ENCODE results near the gene PLLP.

Gene PLLP

DNA sequence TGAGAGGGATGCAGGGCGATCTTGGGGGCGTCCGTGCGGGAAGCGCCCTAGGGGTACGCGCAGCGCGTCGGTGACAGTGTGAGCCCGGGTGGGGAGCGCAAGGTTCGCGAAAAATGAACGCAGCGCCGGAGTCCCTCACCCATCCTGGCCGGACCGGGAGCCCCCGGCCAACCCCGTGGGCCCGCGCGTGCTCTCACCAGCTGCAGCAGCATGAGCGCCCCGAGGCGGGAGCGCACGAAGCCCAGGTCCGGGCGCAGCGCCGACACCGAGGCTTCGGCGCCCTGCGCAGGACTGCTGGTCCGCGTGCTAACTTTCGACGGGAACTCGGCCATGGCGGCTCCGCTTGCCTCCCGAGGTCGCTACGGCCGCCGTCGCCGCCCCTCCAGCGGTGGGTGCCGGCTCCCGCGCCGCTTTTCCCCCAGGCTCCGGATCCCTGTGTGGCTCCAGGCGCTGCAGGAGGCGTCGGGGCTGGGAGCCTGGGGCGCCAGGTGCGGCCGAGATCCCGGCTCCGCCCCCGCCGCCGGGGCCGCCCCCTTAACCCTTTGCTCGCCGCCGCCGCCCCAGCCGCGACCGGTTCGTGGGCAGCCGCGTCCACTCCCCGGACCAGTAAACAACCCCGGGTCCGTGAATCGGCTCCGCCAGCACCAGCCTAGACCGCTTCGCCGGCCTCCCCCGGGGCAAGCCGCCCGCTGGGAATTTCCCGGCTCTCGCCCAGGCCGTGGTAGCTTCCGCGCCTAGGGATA is at the start of gene PLLP:
TSS of gene PLLP (minus strand) at position 464 of the 743 bp plus-strand sequence. CDS start at position 332, 132 bp downstream.
- DNase-seq (ENCODE audit: low spot score) = peak; percentile 71

DNA sequence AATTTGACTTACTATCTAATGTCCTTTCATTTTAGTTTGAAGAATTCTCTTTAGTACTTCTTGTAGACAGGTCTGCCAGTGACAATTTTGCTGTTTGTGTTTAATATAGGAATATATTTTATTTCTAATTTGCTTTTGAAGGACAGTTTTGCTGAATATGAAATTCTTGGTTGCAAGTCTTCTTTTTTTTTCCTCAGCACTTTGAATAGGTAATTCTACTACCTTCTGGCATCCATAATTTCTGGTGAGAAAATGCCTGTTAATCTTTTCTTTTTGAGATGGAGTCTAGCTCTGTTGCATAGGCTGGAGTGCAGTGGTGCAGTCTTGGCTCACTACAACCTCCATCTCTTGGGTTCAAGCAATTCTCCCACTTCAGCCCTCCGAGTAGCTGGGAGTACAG is 48.9 kb upstream of the PLLP start:
- DNase-seq (ENCODE audit: low spot score) = no peak

GRCh38 chr16:57331355-57331754 is 46.9 kb upstream of the PLLP start:
- no peak for DNase-seq (ENCODE audit: low spot score)

DNA sequence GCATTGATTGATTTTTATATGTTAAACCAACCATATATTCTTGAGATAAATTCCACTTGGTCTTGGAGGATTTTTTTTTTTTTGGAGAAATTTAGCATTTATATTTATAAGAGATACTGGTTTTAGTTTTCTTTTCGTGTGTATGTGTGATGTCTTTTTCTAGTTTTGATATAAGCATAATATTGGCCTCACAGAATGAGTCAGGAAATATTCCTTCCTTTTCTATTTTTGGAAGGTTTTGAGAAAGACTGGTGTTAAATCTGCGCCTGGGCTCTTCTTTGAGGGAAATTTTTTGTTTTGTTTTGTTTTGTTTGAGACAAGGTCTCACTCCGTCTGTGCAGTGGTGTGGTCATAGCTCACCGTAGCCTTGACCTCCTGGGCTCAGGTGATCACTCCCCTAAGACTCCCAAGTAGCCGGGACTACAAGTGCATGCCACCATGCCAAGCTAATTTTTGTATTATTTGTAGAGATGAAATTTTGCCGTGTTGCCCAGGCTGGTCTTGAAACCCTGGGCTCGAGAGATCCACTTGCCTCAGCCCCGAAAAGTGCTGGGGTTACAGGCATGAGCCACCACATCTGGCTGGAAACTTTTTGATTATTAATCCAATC is 45.4 kb upstream of the PLLP start:
- no peak for DNase-seq (ENCODE audit: low spot score)

GRCh38 chr16:57325458-57325857 is 41.0 kb upstream of the PLLP start:
- no peak for DNase-seq (ENCODE audit: low spot score)

DNA sequence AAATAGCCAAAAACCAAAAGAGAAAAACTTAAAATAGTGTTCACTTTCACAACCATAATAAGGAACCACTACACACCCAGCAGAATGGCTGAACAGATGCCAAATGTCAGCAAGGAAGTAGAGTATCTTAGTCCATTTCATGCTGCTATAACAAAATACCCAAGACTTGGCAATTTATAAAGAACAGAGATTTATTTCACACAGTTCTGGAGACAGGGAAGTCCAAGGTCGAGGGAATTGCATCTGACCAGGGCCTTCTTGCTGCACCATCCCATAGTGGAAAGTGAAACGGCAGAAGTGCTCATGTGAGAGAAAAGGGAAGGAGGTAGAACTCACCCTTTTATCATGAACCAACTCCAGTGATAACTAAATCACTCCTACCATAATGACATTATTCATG is 40.3 kb upstream of the PLLP start:
- DNase-seq (ENCODE audit: low spot score) = no peak

- no peak for DNase-seq (ENCODE audit: low spot score)
Observed at GRCh38 chr16:57319646-57320045, 35.2 kb upstream of the PLLP start.

- peak; percentile 17 for DNase-seq (ENCODE audit: low spot score)
Observed at GRCh38 chr16:57318240-57318970, 33.9 kb upstream of the PLLP start.

DNA sequence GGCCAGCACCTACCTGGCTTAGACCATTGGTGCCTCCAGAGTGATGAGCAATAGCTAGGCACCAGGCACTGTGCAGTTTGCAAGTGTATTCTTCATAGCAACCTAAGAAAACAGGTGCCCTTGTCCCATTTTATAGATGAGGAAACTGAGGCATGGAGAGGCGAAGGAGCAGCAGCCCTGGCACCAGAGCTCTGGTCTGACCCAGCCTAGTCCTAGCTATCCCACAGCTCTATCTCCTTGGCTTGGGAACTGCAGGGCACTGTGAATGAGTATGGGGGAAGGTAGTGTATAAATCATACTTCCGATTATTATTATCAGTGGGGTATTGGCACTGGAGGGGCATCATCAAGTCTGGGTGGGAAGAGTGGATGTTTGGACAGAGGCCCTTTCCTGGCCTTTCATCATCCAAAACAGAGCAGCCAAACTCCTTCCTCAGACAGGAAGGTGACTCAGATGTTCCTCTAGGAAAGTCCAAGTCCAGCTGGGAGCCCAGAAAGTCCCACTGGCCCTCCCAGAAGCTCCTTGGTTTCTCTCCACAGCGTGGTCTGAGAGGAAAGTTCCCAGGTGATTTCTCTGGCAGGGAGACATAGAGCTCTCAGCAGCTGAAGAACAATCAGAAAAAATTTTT is 32.0 kb upstream of the PLLP start:
- peak; percentile 92 for DNase-seq (ENCODE audit: low spot score)

- DNase-seq (ENCODE audit: low spot score) = no peak
Observed at GRCh38 chr16:57315416-57315815, 30.9 kb upstream of the PLLP start.

GRCh38 chr16:57314161-57314785 is 29.8 kb upstream of the PLLP start:
- DNase-seq (ENCODE audit: low spot score) = no peak

DNA sequence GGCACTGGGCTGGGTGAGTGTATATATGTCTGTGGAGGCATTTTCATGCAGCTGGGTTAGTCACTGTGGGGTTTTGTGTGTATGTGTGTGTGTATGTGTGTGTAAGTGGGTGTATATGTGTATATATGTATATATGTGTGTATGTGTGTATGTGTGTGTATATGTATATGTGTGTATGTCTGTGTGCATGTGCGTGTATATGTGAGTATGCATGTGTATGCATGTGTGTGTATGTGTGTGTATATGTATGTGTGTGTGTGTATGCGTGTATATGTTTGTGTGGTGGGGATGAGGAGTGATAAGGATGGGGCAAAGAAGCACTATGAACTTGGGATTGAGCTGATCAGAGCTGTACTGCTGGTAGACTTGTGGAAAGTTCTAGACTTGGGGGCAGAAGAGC is 29.0 kb upstream of the PLLP start:
- no peak for DNase-seq (ENCODE audit: low spot score)

DNA sequence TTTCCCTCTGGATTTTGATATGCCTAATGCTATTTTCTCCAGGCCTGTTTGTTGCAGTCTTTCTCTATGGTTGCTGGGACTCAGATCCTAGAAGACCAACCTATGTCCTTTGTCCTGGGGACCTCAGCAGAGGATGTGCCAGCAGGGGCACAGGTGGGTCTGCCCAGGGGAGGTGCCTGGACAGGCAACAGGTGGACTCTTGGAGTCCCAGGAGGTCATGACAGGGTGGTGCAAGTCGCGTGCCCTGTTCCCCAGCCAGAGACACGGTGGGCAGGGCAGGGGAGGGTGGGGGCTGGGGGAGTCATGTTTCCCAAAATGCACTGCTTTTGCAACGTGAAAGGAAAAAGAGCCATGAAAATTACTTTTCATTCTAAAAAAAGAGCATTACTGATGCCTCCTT is 26.3 kb upstream of the PLLP start:
- no peak for DNase-seq (ENCODE audit: low spot score)

DNA sequence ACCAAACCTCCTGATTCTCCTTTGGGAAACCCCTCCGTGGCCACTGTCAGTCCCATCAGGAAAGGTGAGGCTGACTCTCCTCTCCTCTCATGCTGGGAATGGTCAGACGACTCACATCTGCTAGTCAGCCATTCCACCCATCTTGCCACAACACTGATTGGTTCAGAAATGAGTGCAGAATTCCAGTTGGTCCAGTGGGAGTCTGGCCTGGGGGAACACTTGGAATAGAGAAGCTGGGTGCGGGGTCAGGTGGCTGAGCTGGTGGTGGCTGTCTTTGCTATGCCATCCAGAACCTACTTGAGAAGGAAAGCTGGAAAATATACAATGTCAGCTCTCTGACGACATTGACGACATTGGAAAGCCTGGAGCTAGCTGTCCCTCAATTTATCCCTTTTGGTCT is 23.6 kb upstream of the PLLP start:
- DNase-seq (ENCODE audit: low spot score) = no peak

DNA sequence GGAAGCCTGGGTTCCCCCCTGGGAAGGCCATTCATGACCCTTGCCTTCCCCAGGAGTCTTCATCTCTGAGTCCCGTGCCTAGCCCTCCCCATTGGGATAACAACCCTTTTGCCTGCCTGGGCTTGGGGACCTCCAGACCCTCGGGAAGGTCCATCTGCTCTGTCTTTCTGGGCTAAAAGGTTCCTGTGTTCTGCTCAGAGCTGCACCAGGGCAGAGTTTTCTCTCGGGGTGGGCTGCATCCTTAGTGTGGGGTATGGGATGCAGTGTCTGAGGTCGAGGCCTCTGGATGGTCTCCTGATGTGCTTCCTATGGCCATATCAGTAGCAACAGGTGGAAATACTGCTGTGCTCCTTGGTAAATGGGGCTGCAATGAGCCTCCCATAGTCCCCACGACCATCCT is 22.9 kb upstream of the PLLP start:
- DNase-seq (ENCODE audit: low spot score) = no peak

GRCh38 chr16:57306676-57307341 is 22.3 kb upstream of the PLLP start:
- no peak for DNase-seq (ENCODE audit: low spot score)

DNA sequence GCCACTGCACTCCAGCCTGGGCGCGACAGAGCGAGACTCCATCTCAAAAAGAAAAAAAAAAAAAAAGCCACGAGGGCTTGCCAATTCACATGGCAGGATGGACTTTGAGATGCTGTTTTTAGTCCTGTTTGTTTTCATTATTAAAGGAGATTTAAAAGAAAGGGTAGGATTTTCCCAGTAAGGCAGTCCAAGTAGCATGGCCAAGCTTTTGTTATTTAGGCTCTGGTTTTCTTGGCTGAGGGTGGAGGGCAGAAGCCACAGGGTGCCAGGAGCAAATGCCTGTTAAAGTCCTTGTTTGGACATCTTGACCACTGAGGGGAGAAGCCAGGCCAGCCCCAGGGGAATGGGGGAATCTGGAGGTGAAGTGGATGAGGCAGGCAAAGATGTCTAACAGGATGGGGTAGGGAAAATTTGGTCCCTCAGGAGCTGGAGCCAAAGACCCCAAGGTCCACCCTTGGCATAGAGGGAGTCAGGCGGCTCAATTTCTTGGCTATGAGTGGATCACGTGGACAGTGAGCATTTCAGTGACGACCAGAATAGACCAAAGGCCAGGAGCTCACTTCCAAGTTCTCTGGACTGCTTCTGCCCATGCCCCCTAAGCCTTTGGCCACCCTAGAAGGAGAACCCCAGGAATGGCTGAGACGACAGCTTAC is 20.8 kb upstream of the PLLP start:
- no peak for DNase-seq (ENCODE audit: low spot score)

GRCh38 chr16:57304169-57305061 is 19.9 kb upstream of the PLLP start:
- DNase-seq (ENCODE audit: low spot score) = peak; percentile 44

GRCh38 chr16:57303910-57304168 is 19.4 kb upstream of the PLLP start:
- no peak for DNase-seq (ENCODE audit: low spot score)
